Stimulated activated CD8-positive, alpha-beta memory T cell treated with anti-CD3 and anti-CD28 coated beads, Interleukin-7, amount 100 ng/mL, for 48 hours (primary cell): ENCODE measurements around the gene ARL5A.
"Not testable (repeated sequence)": the region's sequence is repeated elsewhere in the genome, so short reads cannot be mapped to it uniquely, and the experiment has no call there.

Experiments
- DNase-seq, 2 donors: peaks; one replicate each; pipeline ENCODE4 v3.0.0-alpha.2; 2020; ENCODE audit warnings: low read depth in 1 of 2; ENCODE audit errors: extremely low read depth in 1 of 2

The ARL5A gene

GRCh38 chr2:151799886-151800292 is 28.3 kb downstream of the ARL5A start:
- DNase-seq = no peak

- no peak for DNase-seq
These were observed 31.4 kb downstream of the ARL5A start for GRCh38 chr2:151796774-151797173.

GRCh38 chr2:151795646-151796240 is 32.5 kb downstream of the ARL5A start:
- no peak for DNase-seq

GRCh38 chr2:151794422-151794821 is 33.8 kb downstream of the ARL5A start:
- not testable (repeated sequence) for DNase-seq

- DNase-seq = no peak
These were observed 35.1 kb downstream of the ARL5A start for GRCh38 chr2:151793123-151793522.

GRCh38 chr2:151792589-151792988 is 35.6 kb downstream of the ARL5A start:
- no peak for DNase-seq

GRCh38 chr2:151791545-151791944 is 36.7 kb downstream of the ARL5A start:
- DNase-seq = no peak

GRCh38 chr2:151790689-151791088 is 37.5 kb downstream of the ARL5A start:
- DNase-seq = no peak

- DNase-seq = no peak
These were observed 39.0 kb downstream of the ARL5A start for GRCh38 chr2:151789055-151789834.

GRCh38 chr2:151786483-151786882 is 41.7 kb downstream of the ARL5A start:
- no peak for DNase-seq

GRCh38 chr2:151786077-151786476 is 42.1 kb downstream of the ARL5A start:
- DNase-seq = no peak

GRCh38 chr2:151783133-151783520 is 45.1 kb downstream of the ARL5A start:
- no peak for DNase-seq

GRCh38 chr2:151782378-151783132 is 45.7 kb downstream of the ARL5A start:
- no peak for DNase-seq

GRCh38 chr2:151781642-151782041 is 46.6 kb downstream of the ARL5A start:
- DNase-seq = no peak

GRCh38 chr2:151780938-151781337 is 47.3 kb downstream of the ARL5A start:
- DNase-seq = no peak

- DNase-seq = no peak
These were observed 50.3 kb downstream of the ARL5A start for GRCh38 chr2:151777935-151778334.

- DNase-seq = no peak
These were observed 50.7 kb downstream of the ARL5A start for GRCh38 chr2:151777487-151777886.

GRCh38 chr2:151776367-151776766 is 51.9 kb downstream of the ARL5A start:
- DNase-seq = no peak

GRCh38 chr2:151775057-151775740 is 53.0 kb downstream of the ARL5A start:
- no peak for DNase-seq

- no peak for DNase-seq
These were observed 53.7 kb downstream of the ARL5A start for GRCh38 chr2:151774506-151774905.
